HG03159 (cell line): ENCODE results near the gene EML4.
"Not testable (repeated sequence)": the region's sequence is repeated elsewhere in the genome, so short reads cannot be mapped to it uniquely, and the experiment has no call there.

Source experiments
- ATAC-seq: cut with Tn5 transposase; IDR thresholded peaks from one replicate; pipeline ENCODE4 v1.9.1; 2021; ENCODE audit warnings: mild to moderate bottlenecking, moderate library complexity; ENCODE audit not compliant: unreplicated experiment

EML4 gene

GRCh38 chr2:42372474-42373200 is 203.5 kb downstream of the EML4 start:
- no peak for ATAC-seq

GRCh38 chr2:42376758-42377157 is 207.6 kb downstream of the EML4 start:
- no peak for ATAC-seq

GRCh38 chr2:42378415-42378814 is 209.3 kb downstream of the EML4 start:
- ATAC-seq = no peak

GRCh38 chr2:42380026-42380425 is 210.9 kb downstream of the EML4 start:
- ATAC-seq = not testable (repeated sequence)

- ATAC-seq = no peak
Measured at GRCh38 chr2:42382144-42382543, 213.0 kb downstream of the EML4 start.
